ENCODE data around the gene FRMD4B.

GRCh38 chr3:69236812-69237707 lies 148.8 kb downstream of the FRMD4B start:
- TF ChIP-seq CTCF (IDR thresholded peaks at IDR 0.05) (no peak), POLR2A (IDR thresholded peaks at IDR 0.05) (no peak)

Measured in vagina (tissue), 2 donors.